Activated naive CD8-positive, alpha-beta T cell treated with anti-CD3 and anti-CD28 coated beads, Interleukin-2, amount 50 U/mL, for 24 hours (primary cell): ENCODE measurements around the gene SOX2.

Experiments used
- ATAC-seq: fragments of 150-1000 bp; cut with Tn5 transposase; one replicate; pipeline ENCODE4 v1.10.0; 2021
- DNase-seq: peaks from one replicate; pipeline ENCODE4 v3.0.0; 2021
- H3K27ac Mint-ChIP-seq: one replicate; pipeline ENCODE4 v1.8.0; 2021; ENCODE audit warnings: mild to moderate bottlenecking, mixed read lengths
- H3K27me3 Mint-ChIP-seq: one replicate; pipeline ENCODE4 v1.8.0; 2021; ENCODE audit warnings: mixed read lengths
- H3K36me3 Mint-ChIP-seq: one replicate; pipeline ENCODE4 v1.8.0; 2021; ENCODE audit warnings: low read depth, mixed read lengths
- H3K4me1 Mint-ChIP-seq: one replicate; pipeline ENCODE4 v1.8.0; 2021; ENCODE audit warnings: mixed read lengths
- H3K4me3 Mint-ChIP-seq: one replicate; pipeline ENCODE4 v1.8.0; 2021; ENCODE audit warnings: mild to moderate bottlenecking, moderate library complexity, mixed read lengths
- H3K9me3 Mint-ChIP-seq: one replicate; pipeline ENCODE4 v1.8.0; 2021; ENCODE audit warnings: mixed read lengths

Gene SOX2

DNA sequence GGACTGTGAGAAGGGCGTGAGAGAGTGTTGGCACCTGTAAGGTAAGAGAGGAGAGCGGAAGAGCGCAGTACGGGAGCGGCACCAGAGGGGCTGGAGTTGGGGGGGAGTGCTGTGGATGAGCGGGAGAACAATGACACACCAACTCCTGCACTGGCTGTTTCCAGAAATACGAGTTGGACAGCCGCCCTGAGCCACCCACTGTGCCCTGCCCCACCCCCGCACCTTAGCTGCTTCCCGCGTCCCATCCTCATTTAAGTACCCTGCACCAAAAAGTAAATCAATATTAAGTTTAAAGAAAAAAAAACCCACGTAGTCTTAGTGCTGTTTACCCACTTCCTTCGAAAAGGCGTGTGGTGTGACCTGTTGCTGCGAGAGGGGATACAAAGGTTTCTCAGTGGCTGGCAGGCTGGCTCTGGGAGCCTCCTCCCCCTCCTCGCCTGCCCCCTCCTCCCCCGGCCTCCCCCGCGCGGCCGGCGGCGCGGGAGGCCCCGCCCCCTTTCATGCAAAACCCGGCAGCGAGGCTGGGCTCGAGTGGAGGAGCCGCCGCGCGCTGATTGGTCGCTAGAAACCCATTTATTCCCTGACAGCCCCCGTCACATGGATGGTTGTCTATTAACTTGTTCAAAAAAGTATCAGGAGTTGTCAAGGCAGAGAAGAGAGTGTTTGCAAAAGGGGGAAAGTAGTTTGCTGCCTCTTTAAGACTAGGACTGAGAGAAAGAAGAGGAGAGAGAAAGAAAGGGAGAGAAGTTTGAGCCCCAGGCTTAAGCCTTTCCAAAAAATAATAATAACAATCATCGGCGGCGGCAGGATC is at the start of gene SOX2:
TSS of gene SOX2 (plus strand) at position 601 of the 811 bp plus-strand sequence. CDS start 436 bp downstream, outside the sequence.
- DNase-seq (no peak), ATAC-seq (no peak)
- Mint-ChIP-seq H3K4me3 (no peak within 1 kb of the TSS), H3K9me3 (peaks cover 11% of the 10 kb centered on the region), H3K4me1 (peaks cover 9% of the 10 kb centered on the region), H3K36me3 (no peaks in the 10 kb centered on the region), H3K27me3 (peaks cover 68% of the 10 kb centered on the region), H3K27ac (no peak within 1 kb of the TSS)

DNA sequence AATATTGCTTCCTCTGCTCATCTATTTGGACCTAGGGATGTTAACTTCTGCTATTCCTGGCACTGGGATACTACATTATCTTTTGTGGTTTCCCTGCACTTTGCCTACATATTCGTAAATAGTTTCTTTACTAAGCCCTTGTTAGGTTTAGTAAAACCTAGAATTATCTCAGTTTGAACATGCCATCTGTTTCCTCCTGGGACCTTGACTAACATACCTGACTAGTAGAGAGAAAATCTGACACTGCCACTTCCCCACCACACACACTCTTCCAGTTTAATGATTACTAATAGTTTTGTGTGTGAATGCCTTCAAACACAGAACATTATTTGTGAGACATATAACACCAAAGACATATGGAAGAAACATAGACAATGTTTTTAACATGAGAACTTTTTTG is 28.2 kb upstream of the SOX2 start:
- no peak for ATAC-seq
- Mint-ChIP-seq H3K27ac (no peak overlapping the region), H3K27me3 (peaks cover 8% of the 10 kb centered on the region), H3K4me1 (no peaks in the 10 kb centered on the region), H3K4me3 (no peak overlapping the region), H3K36me3 (no peaks in the 10 kb centered on the region), H3K9me3 (peaks cover 7% of the 10 kb centered on the region)
- DNase-seq, result no peak

DNA sequence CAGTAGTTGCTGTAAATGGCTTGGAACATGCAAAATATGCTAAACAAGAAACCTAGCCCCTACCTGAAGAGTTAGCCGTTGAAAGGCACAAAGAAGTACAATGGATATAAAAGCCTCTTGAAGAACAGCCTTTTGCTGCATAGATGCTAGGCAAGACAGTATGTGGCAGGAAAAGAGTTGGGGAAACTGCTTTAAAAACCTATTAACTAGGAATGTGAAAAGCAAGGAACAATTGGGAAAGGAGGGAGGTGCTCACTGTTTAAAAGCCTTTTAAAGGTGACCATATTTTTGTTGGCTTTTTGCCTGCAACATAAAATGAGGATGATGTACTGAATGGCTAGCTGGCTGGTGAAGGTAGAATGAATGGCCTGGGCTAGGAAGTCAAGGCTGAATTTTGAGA is 24.5 kb upstream of the SOX2 start:
- Mint-ChIP-seq H3K4me1 (no peaks in the 10 kb centered on the region), H3K27ac (no peak overlapping the region), H3K27me3 (peaks cover 13% of the 10 kb centered on the region), H3K4me3 (no peak overlapping the region), H3K9me3 (no peaks in the 10 kb centered on the region), H3K36me3 (no peaks in the 10 kb centered on the region)
- no peak for ATAC-seq
- no peak for DNase-seq

DNA sequence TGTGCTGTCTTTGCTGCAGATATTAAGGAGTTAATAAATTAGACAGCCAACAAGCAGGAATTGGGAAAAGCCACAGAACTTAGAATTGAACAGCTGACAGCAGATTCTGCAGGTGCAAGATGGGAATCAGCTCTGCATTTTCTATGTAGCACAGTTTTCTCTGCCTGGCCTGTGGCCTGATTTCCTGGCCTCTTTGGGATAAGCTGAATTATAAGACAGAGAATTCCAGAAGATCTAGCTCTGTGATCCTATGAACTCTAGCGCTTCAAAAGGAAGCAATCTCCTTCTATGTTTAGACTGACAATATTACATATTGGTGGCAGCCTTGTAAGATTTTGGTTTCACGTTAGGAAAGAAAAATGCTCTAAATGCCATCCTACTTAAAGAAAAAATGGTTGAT is 24.0 kb upstream of the SOX2 start:
- DNase-seq, result no peak
- Mint-ChIP-seq H3K9me3 (no peaks in the 10 kb centered on the region), H3K4me3 (no peak overlapping the region), H3K27ac (no peak overlapping the region), H3K4me1 (no peaks in the 10 kb centered on the region), H3K27me3 (peaks cover 15% of the 10 kb centered on the region), H3K36me3 (no peaks in the 10 kb centered on the region)
- no peak for ATAC-seq

DNA sequence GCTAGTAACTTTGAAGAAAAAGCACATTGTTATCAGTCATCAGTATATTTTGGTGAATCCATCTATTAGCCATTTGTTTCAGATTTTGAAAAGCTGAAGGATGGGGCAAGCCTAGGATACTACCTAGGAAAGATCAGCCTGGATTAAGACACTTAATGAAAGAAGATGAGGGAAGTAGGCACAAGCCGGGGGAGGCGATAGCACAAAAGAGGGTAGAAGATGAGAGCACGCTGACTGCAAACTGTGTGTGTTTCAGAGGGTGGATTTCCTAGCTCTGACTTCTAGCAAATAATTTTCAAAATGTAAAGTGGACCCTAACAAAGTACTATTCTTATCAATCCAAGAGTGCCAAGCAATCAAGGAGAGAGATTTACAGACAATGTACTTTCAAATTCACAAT is 22.2 kb upstream of the SOX2 start:
- no peaks in the 10 kb centered on the region for H3K4me1 Mint-ChIP-seq
- H3K27ac Mint-ChIP-seq, result no peak overlapping the region
- DNase-seq (no peak), ATAC-seq (no peak)
- H3K36me3 Mint-ChIP-seq, result no peaks in the 10 kb centered on the region
- peaks cover 25% of the 10 kb centered on the region for H3K27me3 Mint-ChIP-seq
- H3K9me3 Mint-ChIP-seq, result no peaks in the 10 kb centered on the region
- no peak overlapping the region for H3K4me3 Mint-ChIP-seq

DNA sequence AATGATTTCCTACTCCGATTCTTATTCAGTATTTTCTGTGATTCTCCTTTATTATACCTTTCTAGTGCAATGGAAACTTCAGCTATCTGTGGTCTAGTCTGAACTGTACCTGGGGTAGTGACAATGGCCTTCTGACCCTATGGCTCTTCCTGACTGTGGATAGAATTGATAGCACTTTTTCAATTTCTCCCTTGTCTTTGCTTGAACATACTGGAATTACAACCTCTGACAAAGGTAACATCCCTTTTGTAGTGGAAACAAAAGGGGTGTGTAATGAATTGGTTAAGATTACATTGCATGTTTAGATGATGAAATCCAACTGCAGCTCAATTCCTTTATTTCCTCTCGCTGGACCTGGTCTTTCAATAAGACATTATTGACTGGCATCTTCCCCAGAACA is 21.0 kb upstream of the SOX2 start:
- H3K27me3 Mint-ChIP-seq, result peaks cover 34% of the 10 kb centered on the region
- no peak overlapping the region for H3K4me3 Mint-ChIP-seq
- H3K27ac Mint-ChIP-seq, result no peak overlapping the region
- no peaks in the 10 kb centered on the region for H3K9me3 Mint-ChIP-seq
- H3K4me1 Mint-ChIP-seq, result peaks cover 5% of the 10 kb centered on the region
- DNase-seq, result no peak
- no peak for ATAC-seq
- peaks cover 2% of the 10 kb centered on the region for H3K36me3 Mint-ChIP-seq

DNA sequence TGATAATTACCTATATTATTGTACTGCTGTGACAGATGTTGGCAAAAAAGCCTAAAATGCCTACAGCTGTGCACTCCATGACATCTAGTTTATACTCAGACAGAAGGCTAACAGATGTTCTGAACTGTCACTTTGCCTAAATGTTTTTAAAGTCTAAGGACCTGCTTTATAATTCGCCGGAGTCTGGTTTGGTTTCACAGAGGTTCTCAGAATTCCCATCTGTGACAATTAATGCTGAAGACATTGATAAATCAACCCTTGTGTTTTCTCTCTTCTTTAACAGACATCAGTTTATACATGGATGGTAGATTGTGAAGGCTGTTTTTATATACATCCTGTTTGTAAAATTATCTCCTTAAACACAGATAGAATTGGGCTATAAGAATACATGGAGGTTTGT is 19.8 kb upstream of the SOX2 start:
- ATAC-seq, result no peak
- Mint-ChIP-seq H3K4me1 (peaks cover 6% of the 10 kb centered on the region), H3K4me3 (no peak overlapping the region), H3K27me3 (peaks cover 41% of the 10 kb centered on the region), H3K9me3 (no peaks in the 10 kb centered on the region), H3K27ac (no peak overlapping the region), H3K36me3 (peaks cover 2% of the 10 kb centered on the region)
- no peak for DNase-seq

DNA sequence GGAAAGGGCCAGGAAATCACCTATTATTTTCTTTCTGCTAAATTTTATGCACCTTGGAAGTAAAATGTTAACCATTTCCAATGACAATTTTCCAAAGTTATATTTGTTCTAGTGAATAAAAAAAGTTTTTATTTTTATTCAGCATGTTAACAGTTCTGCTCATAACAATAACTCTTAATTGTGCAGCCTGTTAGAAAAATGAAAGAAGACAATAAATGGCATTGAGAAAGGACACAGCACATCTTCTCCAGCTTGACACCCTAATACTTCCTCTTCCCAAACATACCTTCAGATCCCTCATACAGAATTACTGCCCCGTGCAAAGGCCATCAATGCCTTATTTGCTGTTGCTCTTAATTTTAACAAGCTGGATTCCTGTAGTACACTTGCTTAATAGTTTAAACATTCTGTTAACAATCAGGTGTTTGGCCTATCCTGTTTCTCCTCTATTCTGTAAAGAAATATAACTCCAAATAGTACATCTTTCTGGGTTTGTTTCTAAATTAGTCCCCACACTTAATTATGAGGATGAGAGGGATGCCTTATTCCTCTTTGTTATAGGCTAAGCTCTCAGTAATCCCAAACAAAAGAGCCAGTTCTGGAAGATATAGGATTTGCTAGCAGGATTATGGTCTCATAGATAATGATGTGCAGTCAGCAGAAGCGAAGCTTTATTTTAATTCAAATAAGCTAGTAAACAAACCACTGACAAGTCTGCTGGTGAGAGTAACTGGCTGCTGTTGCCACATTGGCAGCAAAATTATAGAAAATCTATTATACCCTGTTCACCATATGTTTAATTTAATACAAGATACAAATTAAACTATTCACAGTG is 19.2 kb upstream of the SOX2 start:
- DNase-seq (no peak), ATAC-seq (no peak)
- Mint-ChIP-seq H3K4me3 (no peak overlapping the region), H3K27ac (no peak overlapping the region), H3K4me1 (peaks cover 6% of the 10 kb centered on the region), H3K27me3 (peaks cover 43% of the 10 kb centered on the region), H3K9me3 (no peaks in the 10 kb centered on the region), H3K36me3 (peaks cover 2% of the 10 kb centered on the region)

DNA sequence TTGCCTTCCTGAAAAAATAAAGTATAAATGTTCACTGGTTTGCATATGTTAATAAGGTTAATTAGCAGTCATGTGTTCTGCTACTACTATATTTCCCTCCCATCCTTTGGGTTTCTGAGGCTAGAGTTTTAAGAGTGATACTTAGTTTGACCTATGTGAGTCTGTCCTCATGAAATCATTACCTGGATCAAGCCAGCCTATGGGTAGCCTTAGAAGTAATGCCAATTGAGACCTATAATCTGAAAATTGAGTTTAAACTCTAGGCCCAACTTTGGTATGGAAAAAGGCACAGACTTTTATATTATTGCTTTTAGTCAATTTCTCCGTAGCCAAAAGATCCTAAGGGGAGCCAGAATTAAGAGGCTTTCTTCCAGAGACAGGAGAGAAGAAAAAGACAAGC is 18.4 kb upstream of the SOX2 start:
- Mint-ChIP-seq H3K27ac (no peak overlapping the region), H3K4me1 (peaks cover 6% of the 10 kb centered on the region), H3K36me3 (peaks cover 2% of the 10 kb centered on the region), H3K27me3 (peaks cover 48% of the 10 kb centered on the region), H3K4me3 (no peak overlapping the region), H3K9me3 (no peaks in the 10 kb centered on the region)
- DNase-seq, result no peak
- no peak for ATAC-seq

DNA sequence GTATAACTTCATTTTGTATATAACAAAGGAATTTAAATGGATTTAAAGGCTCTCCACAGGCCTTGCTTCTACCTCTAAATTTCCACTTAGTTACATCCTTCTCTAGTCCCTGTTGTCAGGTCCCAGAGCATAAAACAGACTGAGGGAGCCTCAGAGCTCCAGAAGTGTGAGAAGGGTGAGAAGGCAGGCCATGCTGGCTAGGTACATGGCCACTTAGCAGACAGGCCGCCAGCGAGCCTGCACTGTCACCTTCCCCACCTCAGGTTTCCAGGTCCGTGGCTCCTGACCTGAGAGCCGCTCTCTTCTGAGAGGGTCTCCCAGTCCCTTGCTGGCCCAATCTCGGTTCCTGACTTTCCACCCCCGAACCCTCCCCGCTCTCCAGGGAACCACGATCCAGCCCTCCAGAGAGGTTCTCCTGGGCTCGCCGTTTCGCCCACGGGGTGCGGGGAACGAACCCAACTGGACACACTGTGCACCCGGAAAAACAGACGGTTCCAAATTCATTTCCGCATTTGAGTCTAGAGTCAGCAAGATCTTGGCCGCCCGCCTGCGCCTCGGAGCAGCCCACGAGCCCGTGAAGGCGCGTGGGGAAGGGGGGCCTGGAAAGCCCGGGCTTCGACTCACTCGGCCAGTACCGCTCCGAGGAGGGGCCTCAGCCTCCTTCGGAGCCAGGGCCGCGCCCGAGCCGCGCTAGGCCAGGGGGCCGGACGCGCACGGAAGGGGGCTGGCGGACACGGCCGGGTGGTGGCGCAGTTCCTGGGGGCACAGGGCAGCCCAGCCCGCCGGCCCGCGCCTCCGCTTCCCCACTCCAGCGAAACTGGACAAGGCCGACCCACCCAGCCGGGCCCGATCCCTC is 16.7 kb upstream of the SOX2 start:
- H3K4me1 Mint-ChIP-seq, result peaks cover 6% of the 10 kb centered on the region
- no peak overlapping the region for H3K4me3 Mint-ChIP-seq
- H3K9me3 Mint-ChIP-seq, result peaks cover 4% of the 10 kb centered on the region
- H3K36me3 Mint-ChIP-seq, result peaks cover 2% of the 10 kb centered on the region
- no peak overlapping the region for H3K27ac Mint-ChIP-seq
- DNase-seq, result no peak
- peaks cover 61% of the 10 kb centered on the region for H3K27me3 Mint-ChIP-seq
- peak; percentile 36 for ATAC-seq

DNA sequence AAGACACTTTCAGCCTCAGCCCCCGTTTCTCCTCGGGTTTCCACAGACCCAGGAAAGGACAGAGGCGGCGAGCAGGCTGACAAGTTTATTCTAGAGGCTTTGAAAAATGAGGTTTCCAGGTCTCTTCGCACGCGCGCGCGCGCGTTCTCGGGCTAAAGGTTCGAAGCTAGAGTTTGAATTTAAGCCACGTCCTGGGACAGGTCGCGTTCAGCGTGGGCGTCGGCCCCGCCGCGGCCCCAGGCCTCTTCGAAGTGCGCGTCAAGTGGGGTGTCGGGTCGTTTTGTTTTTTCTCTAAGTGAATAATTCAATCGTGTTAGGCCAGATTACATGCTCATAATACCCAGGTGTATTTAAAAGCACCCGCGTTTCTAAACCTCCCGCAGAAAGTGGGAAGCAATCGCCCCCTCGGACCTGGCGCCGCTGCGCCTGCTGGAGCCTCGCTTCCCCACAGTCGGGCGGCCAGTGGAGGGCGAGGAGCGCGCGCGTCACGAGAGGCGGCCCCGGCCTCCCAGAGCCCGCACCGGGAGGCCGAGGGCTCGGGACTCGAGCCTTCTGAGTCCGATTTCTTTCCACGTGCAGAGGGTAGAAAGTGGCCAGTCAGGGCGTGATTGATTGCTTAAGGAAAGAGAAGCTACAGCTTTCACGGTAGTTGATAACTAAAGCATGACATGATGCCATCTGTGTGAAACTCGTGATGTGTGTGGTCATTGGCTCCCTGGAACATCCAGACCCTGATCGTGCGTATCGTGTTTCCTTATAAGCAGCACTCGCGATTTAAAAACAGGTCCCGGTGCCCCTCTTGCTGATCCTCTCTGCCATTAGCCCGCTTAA is 15.8 kb upstream of the SOX2 start:
- H3K27me3 Mint-ChIP-seq, result peaks cover 66% of the 10 kb centered on the region
- peaks cover 6% of the 10 kb centered on the region for H3K36me3 Mint-ChIP-seq
- H3K27ac Mint-ChIP-seq, result no peak overlapping the region
- peaks cover 14% of the 10 kb centered on the region for H3K4me1 Mint-ChIP-seq
- DNase-seq (no peak), ATAC-seq (no peak)
- H3K9me3 Mint-ChIP-seq, result peaks cover 4% of the 10 kb centered on the region
- H3K4me3 Mint-ChIP-seq, result no peak overlapping the region

DNA sequence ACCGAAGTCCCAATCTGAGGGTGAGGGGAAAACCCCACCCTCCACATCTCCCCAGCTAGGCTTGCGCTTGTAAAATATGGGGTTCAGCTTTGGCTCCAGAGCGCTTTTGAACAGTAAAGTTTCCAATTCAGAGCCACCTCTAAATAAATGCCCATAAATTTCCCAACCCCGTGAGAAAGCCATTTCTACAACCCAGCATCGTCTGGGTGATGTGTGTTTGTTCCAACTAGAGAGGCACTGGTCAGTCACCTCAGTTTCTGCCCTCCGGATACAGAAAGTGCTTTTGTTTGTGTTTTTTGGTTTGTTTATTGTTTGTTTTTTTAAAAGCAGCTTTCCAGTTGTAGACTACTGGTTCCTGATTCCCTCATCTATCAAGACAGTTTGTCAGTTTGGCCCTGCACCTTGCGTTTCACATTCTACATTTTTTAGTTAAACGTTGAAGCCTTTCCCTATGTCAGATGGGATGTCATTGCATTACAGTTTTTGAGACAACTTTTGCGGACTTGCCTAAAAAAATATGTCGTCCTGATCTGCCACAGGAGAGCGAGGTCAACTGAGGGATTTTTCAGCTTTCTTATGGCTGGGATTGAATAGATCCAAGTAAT is 15.0 kb upstream of the SOX2 start:
- ATAC-seq (no peak), DNase-seq (no peak)
- Mint-ChIP-seq H3K36me3 (peaks cover 6% of the 10 kb centered on the region), H3K4me1 (peaks cover 16% of the 10 kb centered on the region), H3K27ac (no peak overlapping the region), H3K4me3 (no peak overlapping the region), H3K27me3 (peaks cover 72% of the 10 kb centered on the region), H3K9me3 (peaks cover 4% of the 10 kb centered on the region)

DNA sequence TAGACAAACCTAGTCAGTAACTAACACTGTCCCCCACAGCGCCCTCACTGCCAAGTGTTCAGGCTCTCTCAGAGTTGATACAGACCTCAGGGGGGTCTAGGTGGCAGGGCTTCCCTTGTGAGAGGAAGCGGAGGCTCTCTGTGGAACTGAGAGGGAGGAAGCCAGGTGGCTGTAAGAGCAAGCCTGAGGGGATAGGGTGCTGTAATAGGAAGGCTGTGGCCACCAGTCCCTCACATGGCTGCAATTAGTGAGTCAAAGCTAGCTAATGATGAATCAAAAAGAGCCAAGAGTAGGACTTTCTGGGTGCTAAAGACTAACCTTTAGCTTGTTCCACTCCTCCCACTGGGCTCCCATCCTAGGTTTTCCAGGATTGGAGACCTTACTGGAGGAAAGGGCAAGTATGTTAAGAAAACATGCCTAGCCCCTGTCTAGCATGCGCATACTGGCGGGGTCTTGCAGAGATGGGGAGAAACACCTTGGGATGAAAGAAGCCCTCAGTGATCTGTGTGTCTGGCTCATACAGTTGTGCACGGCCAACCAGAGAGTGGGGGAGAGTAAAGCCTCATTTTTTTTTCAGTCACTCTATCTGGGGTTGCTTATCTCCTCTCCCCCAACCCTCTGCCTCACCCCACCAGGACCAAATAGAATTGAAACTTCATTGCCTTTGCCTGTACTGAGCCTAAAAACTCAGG is 13.3 kb upstream of the SOX2 start:
- DNase-seq, result no peak
- Mint-ChIP-seq H3K9me3 (peaks cover 7% of the 10 kb centered on the region), H3K4me1 (peaks cover 22% of the 10 kb centered on the region), H3K4me3 (no peak overlapping the region), H3K27me3 (peaks cover 84% of the 10 kb centered on the region), H3K36me3 (peaks cover 8% of the 10 kb centered on the region), H3K27ac (no peak overlapping the region)
- no peak for ATAC-seq
